DOHH2 (cell line): ENCODE data around the gene TEX30.

ENCODE experiments used
- H3F3A ChIP-seq: fragments of 200-600 bp; sonication (generic), shearing (Covaris generic); 2 replicates; pipeline ENCODE4 v1.6.0; 2016; ENCODE audit warnings: antibody characterized with exemption, mild to moderate bottlenecking; ENCODE audit not compliant: control insufficient read depth, insufficient read depth
- H3K27ac ChIP-seq: fragments of 200-600 bp; sonication (generic); 2 replicates; pipeline ENCODE4 v1.5.1; 2014; ENCODE audit warnings: low read depth, mild to moderate bottlenecking, low read length, moderate library complexity
- H3K27me3 ChIP-seq: fragments of 200-600 bp; sonication (generic); 2 replicates; pipeline ENCODE4 v1.6.1; 2014; ENCODE audit warnings: mild to moderate bottlenecking, low read length, mixed read lengths; ENCODE audit not compliant: control insufficient read depth
- H3K36me3 ChIP-seq: fragments of 200-600 bp; sonication (generic); 2 replicates; pipeline ENCODE4 v1.6.1; 2014; ENCODE audit warnings: mild to moderate bottlenecking, low read length, moderate library complexity, mixed read lengths; ENCODE audit not compliant: control insufficient read depth
- H3K4me1 ChIP-seq: fragments of 200-600 bp; sonication (generic); 2 replicates; pipeline ENCODE4 v1.6.1; 2014; ENCODE audit warnings: mild to moderate bottlenecking, low read length, mixed read lengths; ENCODE audit not compliant: control insufficient read depth
- H3K4me2 ChIP-seq: fragments of 200-600 bp; sonication (generic); 2 replicates; pipeline ENCODE4 v1.6.0; 2014; ENCODE audit warnings: mild to moderate bottlenecking, low read length, moderate library complexity
- H3K4me3 ChIP-seq: fragments of 200-600 bp; sonication (generic); 2 replicates; pipeline ENCODE4 v1.5.1; 2014; ENCODE audit warnings: mild to moderate bottlenecking, low read length, mixed read lengths
- H3K79me2 ChIP-seq: fragments of 200-600 bp; sonication (generic); 2 replicates; pipeline ENCODE4 v1.6.1; 2014; ENCODE audit warnings: mild to moderate bottlenecking, low read length, mixed read lengths; ENCODE audit not compliant: control insufficient read depth
- H3K9me2 ChIP-seq: fragments of 200-600 bp; sonication (generic); replicated peaks from 2 replicates; pipeline ENCODE4 v1.6.1; 2014; ENCODE audit warnings: mild to moderate bottlenecking, low read length, mixed read lengths; ENCODE audit not compliant: control insufficient read depth
- H3K9me3 ChIP-seq: fragments of 200-600 bp; sonication (generic); 2 replicates; pipeline ENCODE4 v1.6.1; 2014; ENCODE audit warnings: antibody characterized with exemption, low read length, mixed read lengths; ENCODE audit not compliant: control insufficient read depth, insufficient read depth
- H4K20me1 ChIP-seq: fragments of 200-600 bp; sonication (generic); 2 replicates; pipeline ENCODE4 v1.6.0; 2014; ENCODE audit warnings: low read depth, mild to moderate bottlenecking, antibody characterized with exemption, low read length, moderate library complexity; ENCODE audit not compliant: control insufficient read depth, insufficient read depth
- EZH2phosphoT487 ChIP-seq: fragments of 200-600 bp; sonication (generic); IDR thresholded peaks from 2 replicates; pipeline ENCODE4 v1.6.1; 2017; ENCODE audit warnings: borderline replicate concordance, mild to moderate bottlenecking, antibody characterized with exemption, low read length, moderate library complexity, mixed read lengths
- TF ChIP-seq, protein P1 (sequence below): fragments of 200-600 bp; sonication (generic); IDR thresholded peaks from one replicate; pipeline ENCODE4 v1.5.1; 2014; ENCODE audit warnings: antibody characterized with exemption, mild to moderate bottlenecking, low read depth, low read length; ENCODE audit not compliant: poor library complexity, severe bottlenecking

The TEX30 gene

GRCh38 chr13:102814025-102814607 lies 40.5 kb upstream of the TEX30 start:
- Histone ChIP-seq H3K4me2 (no peak overlapping the region), H3K36me3 (peaks cover 15% of the 10 kb centered on the region), H3K9me2 (no peaks in the 10 kb centered on the region), H3F3A (no peaks in the 10 kb centered on the region), H3K27me3 (no peaks in the 10 kb centered on the region), H3K79me2 (peaks cover 24% of the 10 kb centered on the region), H3K4me3 (no peak overlapping the region), H3K27ac (no peak overlapping the region), H3K4me1 (peaks cover 9% of the 10 kb centered on the region), H3K9me3 (no peaks in the 10 kb centered on the region), H4K20me1 (no peaks in the 10 kb centered on the region)
- no peak for TF ChIP-seq EZH2phosphoT487
- TF ChIP-seq, protein P1, sequence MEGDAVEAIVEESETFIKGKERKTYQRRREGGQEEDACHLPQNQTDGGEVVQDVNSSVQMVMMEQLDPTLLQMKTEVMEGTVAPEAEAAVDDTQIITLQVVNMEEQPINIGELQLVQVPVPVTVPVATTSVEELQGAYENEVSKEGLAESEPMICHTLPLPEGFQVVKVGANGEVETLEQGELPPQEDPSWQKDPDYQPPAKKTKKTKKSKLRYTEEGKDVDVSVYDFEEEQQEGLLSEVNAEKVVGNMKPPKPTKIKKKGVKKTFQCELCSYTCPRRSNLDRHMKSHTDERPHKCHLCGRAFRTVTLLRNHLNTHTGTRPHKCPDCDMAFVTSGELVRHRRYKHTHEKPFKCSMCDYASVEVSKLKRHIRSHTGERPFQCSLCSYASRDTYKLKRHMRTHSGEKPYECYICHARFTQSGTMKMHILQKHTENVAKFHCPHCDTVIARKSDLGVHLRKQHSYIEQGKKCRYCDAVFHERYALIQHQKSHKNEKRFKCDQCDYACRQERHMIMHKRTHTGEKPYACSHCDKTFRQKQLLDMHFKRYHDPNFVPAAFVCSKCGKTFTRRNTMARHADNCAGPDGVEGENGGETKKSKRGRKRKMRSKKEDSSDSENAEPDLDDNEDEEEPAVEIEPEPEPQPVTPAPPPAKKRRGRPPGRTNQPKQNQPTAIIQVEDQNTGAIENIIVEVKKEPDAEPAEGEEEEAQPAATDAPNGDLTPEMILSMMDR = no peak

DNA sequence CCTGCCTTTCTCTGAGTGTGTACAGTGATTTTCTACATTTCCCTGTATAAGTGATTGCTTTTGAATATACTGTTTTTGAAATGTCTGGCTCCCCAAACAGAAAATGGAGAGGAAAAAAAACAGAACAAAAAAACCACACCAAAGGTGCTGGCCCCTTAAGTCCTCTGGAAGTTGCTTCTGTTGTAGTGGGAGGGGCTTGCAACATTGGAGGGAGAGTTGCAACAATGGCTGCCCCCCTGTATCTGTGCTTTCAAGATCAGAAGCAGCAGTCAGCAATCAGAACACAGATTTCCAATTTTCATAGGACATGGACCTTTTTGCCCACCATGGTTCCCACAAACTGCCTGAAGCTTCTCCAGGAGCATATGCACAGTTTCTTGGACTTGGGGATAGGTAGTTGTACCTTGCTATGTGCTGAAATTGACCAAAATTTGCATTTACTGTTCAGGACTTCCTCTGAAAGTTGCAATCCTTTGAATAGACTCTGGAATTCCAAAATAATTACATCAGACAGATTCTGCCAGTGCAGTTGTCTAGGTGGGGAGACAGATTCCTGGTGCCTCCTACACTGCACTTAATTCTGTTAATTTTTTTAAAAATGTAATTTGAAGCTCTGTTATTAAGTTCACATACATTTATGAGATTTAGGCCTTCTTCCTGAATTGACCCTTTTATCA lies 39.2 kb upstream of the TEX30 start:
- Histone ChIP-seq H3F3A (no peaks in the 10 kb centered on the region), H3K79me2 (peaks cover 24% of the 10 kb centered on the region), H3K36me3 (peaks cover 13% of the 10 kb centered on the region), H4K20me1 (no peaks in the 10 kb centered on the region), H3K27ac (no peak overlapping the region), H3K4me1 (peaks cover 9% of the 10 kb centered on the region), H3K27me3 (no peaks in the 10 kb centered on the region), H3K9me2 (no peaks in the 10 kb centered on the region), H3K4me3 (no peak overlapping the region), H3K9me3 (no peaks in the 10 kb centered on the region), H3K4me2 (no peak overlapping the region; the same call in 1 of the 2 replicates)
- TF ChIP-seq, protein P1 = no peak
- no peak for TF ChIP-seq EZH2phosphoT487

GRCh38 chr13:102807699-102808098 lies 34.1 kb upstream of the TEX30 start:
- Histone ChIP-seq H3K4me1 (peaks cover 7% of the 10 kb centered on the region), H3K4me2 (no peak overlapping the region), H3K79me2 (peaks cover 17% of the 10 kb centered on the region), H3K36me3 (peaks cover 4% of the 10 kb centered on the region), H3K4me3 (no peak overlapping the region), H3K9me3 (no peaks in the 10 kb centered on the region), H3F3A (no peaks in the 10 kb centered on the region), H3K27ac (no peak overlapping the region), H3K9me2 (no peaks in the 10 kb centered on the region), H4K20me1 (no peaks in the 10 kb centered on the region), H3K27me3 (no peaks in the 10 kb centered on the region)
- TF ChIP-seq, protein P1 = no peak
- TF ChIP-seq EZH2phosphoT487 = no peak
